GM21423 (cell line): Measurements from ENCODE around the gene THOC5.
"Not testable (repeated sequence)": the region's sequence is repeated elsewhere in the genome, so short reads cannot be mapped to it uniquely, and the experiment has no call there.

Source experiments
- ATAC-seq: cut with Tn5 transposase; IDR thresholded peaks from one replicate; pipeline ENCODE4 v1.9.1; 2021; ENCODE audit warnings: mild to moderate bottlenecking, moderate library complexity; ENCODE audit not compliant: unreplicated experiment

THOC5 gene

DNA sequence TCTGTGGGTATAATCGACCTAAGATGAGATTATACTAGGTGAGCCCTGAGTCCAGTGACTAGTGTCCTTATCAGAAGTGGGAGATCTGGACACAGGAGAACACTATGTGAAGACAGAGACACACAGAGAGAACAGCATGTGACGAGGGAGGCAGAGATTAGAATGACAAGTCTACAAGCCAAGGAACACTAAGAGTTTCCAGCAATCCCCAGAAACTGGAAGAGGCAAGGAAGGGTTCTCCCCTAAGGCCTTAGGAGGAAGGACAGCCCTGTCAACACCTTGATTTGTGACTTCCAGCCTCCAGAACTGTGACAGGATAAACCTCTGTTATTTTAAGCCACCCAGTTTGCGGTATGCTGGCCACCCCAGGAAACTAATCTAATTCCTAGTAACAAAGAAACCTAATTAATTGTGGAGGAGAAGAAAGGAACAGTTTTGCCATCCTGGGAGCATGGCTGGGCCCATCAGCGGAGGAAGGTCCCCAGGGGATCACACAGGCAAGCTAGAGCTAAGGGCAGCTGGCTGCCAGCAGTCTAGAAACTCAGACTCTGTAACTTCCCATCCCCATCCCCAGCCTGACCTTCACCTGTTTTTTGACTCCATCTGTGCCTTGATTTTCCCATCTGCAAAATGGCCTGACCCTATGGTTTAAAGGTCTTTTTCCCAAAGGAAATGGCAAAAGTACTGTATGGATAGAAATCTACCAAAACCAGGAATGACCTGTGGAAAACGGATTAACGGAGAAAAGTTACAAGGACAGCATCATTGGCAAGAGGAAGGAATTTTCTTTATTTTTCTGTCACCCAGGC, 10.3 kb upstream of the THOC5 start:
- no peak for ATAC-seq

DNA sequence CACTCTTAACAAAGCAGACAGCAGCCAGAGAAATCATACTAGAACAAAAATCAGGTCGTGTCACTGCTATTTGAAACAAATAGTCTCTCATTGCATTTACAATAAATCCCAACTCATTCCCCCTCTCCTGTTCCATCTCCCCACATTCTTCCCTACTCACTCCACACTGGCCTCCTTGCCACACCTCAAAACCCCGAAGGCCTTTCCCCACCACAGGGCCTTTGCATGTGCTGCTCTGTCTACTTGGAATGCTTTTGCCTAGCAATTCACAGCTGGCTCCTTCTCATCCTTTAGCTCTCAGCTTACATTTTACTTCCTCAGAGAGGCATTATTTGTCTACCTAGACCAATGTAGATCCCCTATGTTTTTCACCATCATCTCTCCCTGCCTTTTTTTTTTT, 6.3 kb upstream of the THOC5 start:
- no peak for ATAC-seq

DNA sequence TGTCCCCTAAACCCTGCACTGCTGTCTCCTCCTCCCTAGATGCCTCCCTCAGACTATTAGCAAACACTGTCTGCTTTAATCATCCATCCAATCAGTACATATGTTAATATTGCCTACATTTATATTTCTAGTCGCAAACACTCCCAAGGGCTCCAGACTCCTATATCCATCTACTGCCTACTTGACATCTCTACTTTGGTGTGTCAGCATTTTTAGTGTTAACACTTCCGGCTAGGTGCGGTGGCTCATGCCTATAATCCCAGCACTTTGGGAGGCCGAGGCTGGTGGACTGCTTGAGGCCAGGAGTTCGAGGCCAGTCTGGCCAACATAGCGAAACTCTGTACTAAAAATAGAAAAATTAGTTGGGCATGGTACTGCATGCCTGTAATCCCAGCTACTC, 5.5 kb upstream of the THOC5 start:
- no peak for ATAC-seq

DNA sequence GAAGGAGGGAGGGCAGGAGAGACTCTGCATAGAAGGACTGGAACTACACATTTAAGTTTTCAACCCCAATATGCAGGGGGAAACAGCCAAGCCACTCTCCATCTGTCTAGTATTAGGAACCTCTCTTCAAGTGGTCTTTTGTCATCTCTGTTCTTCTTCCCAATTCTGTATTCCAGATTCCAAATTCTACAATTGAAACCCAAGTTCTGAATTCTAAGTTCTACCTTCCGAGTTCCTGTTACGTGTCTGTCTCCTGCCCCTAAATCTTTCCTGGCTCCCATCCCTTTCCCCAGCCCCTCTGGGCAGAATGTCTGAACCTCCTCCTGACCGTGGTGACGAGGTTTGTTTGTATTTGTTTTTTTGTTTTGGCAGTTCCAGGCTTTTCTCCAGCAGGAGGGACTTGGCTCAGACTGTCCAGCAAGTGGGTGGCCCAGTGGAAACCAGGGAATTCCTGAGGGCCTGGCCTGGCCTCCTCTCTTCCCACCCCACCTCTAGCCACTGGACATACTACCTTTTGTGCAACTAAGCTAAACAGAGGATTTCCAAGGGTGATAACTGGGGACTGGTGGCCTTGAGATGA, 1.6 kb upstream of the THOC5 start:
- ATAC-seq, result no peak

DNA sequence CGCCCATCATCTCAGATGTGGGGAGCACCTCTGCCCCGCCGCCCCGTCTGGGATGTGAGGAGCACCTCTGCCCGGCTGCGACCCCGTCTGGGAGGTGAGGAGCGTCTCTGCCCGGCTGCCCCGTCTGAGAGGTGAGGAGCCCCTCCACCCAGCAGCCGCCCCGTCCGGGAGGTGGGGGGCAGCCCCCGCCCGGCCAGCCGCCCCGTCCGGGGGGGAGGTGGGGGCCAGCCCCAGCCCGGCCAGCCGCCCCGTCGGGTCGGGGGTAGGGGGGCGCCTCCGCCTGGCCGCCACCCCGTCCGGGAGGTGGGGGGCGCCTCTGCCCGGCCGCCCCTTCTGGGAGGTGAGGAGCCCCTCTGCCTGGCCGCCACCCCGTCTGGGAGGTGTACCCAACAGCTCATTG, 1.2 kb downstream of the THOC5 start:
- ATAC-seq, result not testable (repeated sequence)

DNA sequence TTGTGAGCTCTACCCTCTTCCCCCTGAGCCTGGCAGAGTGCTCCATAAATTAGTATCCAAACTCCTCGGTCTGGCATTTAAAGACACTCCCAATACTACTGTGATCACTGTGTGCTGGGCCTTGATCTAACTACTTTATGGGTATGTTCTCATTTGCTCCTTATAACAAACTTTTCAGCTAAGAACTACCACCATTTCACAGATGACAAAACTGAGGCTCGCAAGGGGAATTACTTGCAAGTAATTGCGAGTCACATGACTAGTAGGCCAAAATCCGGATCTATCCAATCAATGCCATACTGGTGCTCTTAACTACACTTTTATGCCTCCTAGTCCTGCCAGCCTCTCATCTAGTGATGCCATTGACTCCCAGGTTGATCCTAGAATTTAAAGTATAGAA, 3.6 kb downstream of the THOC5 start:
- ATAC-seq, result no peak

DNA sequence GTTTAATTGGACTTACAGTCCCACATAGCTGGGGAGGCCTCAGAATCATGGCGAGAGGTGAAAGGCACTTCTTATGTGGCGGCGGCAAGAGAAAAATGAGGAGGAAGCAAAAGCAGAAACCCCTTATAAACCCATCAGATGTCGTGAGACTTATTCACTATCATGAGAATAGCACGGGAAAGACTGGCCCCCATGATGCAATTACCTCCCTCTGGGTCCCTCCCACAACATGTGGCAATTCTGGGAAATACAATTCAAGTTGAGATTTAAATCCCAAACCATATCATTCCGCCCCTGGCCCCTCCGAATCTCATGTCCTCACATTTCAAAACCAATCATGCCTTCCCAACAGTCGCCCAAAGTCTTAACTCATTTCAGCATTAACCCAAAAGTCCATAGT, 8.5 kb downstream of the THOC5 start:
- not testable (repeated sequence) for ATAC-seq

DNA sequence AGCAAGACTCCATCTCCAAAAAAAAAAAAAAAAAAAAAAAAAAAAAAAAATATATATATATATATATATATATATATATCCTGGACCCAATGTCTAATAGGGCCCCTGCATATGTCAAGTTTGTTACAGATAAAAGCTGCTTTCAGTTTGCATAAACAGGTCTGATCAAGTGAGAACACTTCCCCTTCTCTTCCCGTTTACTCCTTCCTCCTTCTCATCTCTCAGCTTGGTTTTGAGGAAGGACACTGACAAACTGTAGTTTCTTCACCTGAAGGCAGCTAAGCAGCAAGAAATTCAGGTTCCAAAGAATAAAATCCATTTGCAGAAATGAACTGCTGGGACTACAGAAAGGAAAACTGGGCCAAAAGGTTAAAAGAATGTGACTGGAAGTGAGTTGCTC, 11.7 kb downstream of the THOC5 start:
- ATAC-seq, result no peak

DNA sequence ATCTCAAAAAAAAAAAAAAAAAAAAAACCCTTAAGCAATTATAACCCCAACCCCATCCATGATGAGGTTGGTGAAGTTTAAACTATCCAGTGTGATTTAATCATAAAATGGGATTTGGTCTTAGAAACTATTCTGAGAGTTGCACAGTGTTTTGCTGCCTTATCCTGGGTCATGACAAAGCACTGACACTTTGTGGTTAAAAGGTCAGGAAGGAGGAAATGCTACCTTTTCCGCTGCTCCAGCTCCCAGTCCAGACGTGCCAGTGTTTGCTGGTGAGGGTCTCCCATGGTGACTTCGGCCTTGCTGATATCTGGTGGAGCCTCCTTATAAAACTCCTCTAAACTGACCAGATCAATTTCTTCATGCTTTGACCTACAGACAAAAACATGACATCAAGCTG, 14.5 kb downstream of the THOC5 start:
- no peak for ATAC-seq

DNA sequence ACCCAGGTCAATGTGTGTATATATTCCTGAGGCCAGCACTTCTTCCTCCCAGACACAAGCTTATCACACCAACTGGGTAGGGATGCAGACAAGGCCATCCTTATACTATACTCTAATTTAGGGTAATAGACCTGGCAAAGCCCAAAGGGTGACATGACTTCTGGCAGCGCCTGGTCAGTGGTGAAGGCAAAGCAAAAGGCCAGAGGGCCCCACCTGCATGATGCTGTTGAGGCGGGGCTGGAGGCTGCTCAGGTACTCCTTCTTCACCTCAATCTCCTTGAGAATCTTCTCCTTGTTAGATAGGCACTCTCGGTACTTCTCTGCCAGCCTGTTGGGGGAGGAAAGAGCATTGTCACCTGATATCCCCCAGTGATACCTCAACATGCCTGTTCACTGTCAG, 17.1 kb downstream of the THOC5 start:
- ATAC-seq, result no peak

DNA sequence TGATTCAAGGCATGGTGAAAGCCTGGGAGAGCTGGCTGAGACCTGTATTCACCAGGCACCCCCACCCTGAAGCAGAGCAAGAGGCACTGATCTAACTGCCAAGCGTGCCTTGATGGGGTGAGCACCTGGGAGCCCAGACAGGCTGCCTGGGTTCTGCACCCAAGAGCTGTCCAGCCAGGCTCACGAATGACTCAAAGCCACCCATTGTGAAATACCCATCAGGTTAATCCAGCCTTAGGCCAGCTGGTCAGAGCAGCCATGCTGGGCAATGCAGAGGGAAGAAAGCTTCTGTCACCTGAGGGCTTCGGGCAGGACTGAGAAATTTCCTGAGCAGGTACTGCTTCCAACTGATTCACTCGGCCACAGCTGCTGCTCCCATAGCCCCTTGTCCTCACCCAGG, 22.1 kb downstream of the THOC5 start:
- no peak for ATAC-seq

DNA sequence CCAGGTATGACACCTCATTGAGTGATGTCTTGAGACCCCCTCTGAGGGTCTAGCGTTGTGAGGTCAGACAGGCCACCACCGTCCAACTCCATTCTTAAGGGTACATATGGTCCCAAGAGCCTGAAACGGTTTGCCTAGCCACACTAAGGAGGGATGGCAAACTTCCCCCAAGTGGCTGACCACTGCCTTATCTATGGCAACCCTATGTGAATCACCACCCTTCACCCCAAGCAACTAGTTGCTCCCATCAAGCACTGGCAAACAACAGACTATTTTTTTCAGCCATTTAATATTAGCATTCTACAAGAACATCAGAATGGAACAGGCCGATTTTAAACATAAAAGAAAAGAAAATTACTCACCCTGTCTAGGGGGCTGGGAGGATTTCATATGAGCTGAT, 22.8 kb downstream of the THOC5 start:
- ATAC-seq, result no peak

DNA sequence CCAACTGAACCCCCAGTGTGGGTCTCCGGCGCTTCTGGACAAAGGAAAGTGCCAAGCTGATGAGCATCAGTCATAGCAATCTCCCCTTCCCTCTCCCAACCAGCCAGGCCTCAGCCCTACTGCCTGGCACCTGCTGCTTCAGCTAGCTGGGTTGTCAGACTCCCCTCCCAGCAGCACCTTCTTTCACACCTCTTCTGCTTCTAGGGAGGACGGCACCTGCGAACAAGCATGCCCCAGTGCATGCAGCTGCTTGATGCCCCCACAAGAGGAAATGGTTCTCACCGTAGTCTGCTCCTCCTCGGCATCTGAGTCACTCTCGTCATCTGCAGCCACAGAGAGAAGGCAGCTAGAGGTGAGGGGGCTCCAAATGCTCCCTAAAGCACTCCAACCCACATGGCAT, 25.4 kb downstream of the THOC5 start:
- no peak for ATAC-seq

DNA sequence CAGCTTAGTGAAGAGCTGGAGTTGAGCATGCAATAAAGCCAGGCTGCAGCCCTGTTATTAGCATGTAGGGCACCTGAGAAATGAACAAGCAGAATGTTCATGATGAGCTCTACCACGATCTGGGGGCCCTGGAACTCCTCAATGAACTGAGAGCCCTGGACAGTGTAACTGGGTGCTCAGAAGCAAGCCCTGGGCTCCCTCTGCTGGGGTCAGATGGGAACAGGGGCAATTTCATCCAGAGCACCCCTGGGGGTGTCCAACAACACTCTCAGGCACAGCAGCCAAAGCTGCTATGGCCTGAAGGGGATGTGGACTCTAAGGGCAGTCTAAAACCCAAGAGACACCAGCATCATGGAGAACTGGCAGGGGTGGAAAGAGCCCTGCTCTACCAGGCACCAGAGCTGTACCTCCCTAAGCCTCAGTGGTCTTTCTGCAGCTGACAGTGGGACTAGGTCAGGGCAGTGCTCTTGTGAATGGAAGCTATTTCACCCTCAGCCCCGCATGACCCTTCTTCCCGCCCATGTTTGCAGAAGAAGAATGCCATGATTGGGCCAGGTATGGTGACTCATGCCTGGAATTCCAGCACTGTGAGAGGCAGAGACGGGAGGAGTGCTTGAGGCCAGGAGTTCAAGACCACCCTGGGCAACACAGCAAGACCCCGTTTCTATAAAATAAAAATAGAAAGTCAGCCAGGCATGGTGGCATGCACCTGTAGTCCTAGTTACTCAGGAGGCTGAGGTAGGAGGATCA, 28.9 kb downstream of the THOC5 start:
- no peak for ATAC-seq

DNA sequence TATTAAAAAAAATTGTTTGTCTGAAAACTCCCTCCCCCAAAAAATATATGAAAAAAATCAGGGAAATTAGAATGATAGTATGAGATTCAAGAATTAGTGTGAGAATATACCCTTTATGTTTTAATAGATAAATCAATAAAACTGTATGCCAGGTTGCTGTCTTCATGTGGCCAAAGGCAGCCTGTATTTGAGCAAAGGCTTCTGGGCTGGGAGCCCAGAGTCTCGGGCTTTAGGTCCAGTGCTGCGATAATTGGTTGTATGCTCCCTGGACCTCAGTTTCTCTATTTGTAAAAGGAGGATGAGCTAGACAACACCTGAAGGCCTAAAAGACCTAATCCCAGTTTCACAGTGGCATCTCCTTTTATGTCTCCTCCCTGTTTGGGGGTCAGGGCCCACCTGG, 29.8 kb downstream of the THOC5 start:
- no peak for ATAC-seq

DNA sequence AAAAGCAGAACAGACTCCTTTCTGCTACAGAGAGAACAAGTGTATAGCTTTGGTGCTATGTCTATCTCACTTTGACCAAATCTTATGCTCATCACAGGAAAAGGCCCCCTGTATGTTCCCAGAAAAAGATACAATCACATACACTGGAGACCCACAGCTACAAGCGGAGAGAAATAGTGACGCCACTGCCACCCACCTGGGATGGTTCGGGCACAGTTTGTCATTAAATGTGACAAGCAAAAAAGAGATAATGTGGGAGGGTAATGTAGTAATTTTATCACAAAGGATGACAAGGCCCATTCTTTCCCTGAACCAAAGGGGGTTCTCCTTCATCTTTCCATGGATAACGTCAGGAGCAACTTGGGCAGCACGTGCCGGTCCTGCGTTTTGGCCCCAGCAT, 32.0 kb downstream of the THOC5 start:
- no peak for ATAC-seq

DNA sequence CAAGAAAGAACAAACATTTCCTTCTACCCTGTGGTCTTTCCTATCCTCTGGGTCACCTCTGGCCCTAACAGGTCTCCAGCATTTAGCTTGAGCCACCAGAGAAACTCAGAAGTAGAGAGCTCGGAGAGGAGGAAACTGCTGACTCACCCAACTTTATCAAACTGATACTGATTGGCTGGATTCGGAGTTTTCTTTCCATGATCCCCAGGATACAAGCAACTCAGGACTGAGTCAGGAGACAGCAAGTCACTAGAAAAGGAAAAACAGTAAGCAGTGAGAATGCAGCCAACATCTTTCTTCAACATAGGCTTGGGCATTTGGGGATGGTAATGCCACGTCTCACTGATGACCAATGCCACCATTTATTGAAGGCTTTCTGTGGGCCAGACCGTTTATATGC, 32.7 kb downstream of the THOC5 start:
- no peak for ATAC-seq

DNA sequence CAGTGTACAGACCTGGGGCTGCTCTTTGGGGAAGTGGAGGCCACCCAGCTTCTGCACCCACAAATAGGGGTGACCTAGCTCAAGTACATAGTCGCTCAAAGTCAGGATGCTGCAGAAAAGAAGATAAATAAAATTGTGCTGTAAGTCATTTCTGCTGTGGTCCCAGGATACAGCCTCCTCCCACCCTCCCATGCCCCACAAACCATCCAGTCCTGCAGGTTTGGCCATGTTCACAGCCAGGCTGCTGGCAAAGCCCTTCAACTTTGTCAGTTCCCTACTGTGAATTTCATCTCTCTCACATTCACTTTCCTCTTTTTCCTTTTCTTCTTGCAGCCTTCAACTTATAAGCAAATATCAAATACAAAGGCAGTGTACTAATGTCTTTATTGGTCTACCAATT, 33.6 kb downstream of the THOC5 start:
- ATAC-seq, result no peak

DNA sequence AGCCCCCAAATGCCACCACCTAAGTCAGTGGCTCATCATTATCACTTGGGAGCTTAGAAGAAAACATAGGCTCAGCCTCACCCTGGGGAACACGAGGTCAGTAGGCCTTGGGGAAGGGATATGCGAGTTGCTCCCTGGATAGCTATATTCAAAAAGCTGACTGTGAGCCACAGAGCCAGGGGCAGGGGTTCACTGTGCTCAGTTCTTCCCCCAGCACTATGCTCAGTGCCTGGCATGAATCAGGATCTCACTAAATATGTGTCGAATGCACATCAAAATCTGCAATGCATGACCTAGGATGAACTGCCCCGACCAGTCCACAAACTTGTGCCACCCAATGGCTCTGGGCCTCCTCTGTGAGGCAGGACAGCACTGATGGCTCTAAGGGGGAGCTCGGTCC, 35.1 kb downstream of the THOC5 start:
- ATAC-seq, result no peak

DNA sequence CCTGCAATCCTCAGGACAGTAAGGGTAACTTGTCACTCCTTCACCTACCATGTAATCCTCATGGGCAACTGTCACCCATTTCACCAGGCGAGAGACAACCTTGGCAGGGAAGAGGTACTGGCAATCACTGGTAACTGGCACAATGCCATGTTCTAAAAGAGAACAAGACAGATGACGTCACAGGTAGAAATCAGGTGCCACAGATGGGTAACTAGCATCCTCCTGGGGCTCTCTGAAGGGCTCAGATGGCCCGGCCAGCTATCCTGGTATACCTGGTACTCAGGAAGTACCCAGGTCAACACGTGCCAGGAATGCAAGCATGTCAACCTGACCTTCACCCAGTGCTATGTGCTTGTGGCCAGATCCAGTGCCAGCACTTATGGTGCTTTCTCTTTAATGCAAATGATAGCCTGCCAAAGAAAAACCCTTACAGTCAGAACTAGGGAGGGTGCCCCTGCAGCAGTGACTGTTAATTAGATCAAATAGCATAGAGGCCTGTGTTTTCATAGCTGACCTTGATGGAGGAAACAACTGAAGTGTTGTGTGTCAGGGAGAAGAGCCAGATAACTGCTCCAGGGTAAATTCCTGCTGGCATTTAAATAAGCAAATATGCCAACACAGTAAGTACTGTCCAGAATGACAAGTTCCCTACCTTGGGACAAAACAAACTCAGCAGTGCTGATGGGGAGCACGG, 36.2 kb downstream of the THOC5 start:
- ATAC-seq, result no peak

DNA sequence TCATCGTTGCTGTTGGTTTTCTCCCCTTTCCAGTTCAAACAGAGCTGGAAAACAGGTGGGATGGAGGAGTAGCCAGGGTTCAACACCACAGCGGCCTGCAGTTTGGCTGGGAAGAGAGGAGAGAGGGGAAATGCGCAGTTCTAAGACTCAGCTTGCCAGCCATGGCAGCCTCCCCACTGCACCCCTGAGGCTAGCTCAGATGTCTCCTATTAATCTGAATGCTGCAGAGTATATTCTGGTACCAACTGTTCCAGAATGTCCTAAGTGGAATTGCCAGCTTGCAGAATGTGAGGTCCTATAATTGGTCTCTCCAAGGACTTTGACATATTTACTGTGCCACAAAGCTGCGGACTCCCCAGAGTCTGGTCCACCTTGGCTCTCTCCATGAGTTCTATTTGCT, 41.5 kb downstream of the THOC5 start:
- no peak for ATAC-seq
